LoVo (cell line): ENCODE data around the gene ACTL6A.
"Not testable (repeated sequence)": the region's sequence is repeated elsewhere in the genome, so short reads cannot be mapped to it uniquely, and the experiment has no call there.

Experiments
- DNase-seq: peaks from one replicate; pipeline ENCODE4 v3.0.0-alpha.2; 2016; ENCODE audit warnings: low spot score

Gene ACTL6A

DNA sequence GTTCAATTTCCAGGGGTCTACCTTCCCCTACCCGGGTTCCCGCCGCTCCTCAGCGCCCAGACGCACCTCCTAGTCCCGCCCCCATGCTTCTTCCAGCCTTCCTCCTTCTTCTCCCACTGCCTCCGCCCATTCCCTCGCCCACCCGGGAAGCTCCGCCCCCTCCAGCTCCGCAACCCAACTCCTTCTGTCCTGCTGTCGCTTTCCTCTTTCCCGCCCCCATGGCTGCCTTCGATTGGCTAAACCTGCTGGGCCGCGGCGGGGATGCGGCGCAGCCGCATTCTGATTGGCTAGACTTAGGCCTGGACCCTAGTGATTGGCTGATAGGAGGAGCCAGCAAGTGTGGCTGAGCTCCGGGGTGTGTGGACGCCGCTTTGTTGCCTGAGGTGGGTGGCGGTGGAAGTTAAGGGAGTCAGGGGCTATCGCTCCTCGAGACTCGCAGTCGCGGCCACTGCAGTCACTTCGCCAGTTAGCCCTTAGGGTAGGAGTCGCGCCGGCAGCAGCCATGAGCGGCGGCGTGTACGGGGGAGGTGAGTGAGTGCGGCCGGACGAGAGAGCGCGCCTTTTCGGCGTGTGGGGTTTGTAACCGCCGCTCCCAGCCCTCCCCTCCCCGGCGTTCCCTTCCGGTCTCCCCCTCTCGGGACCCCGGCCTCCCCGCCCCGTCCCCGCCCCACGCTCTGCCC, at the start of gene ACTL6A:
TSS of gene ACTL6A (plus strand) at position 336 of the 680 bp plus-strand sequence. CDS start at position 503, 167 bp downstream.
- peak; percentile 98 for DNase-seq

DNA sequence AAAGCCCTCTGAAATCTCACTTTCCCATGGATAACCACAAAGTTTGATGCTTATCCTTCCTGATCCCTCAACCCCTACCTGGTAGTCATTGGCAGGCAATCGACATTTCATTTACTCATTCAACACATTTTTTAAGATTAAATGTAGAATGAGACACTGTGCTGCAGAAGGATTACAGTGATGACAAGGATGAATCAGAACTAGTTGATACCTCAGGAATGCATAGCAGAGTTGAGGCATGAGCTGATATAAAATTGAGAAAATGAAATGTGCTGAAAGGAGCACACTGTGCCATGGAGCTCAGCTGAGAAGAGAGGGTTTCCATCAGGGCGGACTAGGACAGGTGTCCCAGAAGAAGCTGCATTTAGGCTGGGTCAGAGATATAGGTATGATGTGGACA, 48.9 kb upstream of the ACTL6A start:
- DNase-seq = no peak

DNA sequence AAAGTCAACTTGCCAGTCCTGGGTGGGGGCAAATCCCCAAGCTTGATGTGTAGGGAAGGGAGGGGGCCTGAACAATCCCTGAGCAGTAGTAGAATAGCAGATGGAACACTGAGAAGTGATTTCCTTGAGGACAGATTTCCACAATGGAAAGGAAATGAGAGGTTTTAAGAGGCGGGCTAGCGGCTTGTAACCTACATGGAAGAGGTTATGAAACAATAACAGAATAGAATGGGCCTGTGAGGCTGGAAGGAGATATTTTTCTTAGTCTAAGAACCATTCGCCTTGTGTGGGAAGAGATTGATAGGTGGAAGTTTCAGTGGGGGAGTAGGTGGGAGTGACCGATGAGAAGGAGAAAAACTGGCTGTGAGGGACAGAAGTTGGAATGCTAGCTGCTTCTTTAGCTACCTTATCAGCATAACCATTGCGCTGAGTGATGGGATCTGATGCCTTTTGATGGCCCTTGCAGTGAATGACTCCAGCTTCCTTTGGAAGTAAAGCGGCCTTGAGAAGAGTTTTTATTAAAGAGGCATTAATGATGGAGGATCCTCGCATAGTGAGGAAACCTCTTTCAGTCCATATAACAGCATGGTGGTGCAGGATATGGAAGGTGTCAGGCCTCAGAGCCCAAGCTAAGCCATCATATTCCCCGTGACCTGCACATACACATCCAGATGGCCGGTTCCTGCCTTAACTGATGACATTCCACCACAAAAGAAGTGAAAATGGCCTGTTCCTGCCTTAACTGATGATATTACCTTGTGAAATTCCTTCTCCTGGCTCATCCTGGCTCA, 46.1 kb upstream of the ACTL6A start:
- not testable (repeated sequence) for DNase-seq

DNA sequence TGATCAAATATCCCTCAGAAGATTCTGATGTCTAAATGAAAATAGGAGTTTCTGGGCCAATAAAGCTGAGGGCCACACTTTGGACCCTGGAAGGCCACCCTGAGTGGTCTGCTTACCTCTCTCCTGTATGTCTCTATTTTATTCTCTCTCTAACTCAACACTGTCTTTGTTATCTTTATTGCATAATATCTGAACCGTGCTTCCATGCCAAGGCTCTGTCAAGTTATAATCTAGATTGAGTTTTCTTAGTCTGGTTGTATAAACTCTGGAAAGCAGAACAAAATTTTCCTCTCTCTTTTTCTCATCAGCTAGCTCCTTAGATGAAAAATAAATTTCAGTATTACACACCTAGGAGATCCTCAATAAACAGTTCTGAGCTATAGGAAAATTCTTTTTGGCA, 36.2 kb upstream of the ACTL6A start:
- no peak for DNase-seq

DNA sequence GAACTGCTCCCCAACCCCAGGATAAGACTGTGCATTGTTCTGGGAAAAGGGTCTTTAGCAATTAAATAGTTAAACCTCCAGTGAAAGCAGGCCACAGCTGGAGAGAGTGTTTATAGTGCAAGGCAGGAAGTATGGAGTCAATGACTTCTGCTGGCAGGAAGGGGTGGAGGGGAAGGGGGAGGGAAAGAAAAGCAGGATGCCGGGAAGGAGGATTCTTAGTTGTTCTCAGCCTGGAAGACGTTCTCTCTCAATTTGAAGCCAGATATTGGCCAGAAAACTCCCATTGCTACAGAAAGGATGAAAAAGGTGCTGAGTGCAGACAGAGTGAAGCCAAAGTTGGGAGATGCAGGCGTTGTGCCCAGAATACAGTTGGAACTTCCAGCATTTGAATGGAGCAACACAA, 35.7 kb upstream of the ACTL6A start:
- no peak for DNase-seq

DNA sequence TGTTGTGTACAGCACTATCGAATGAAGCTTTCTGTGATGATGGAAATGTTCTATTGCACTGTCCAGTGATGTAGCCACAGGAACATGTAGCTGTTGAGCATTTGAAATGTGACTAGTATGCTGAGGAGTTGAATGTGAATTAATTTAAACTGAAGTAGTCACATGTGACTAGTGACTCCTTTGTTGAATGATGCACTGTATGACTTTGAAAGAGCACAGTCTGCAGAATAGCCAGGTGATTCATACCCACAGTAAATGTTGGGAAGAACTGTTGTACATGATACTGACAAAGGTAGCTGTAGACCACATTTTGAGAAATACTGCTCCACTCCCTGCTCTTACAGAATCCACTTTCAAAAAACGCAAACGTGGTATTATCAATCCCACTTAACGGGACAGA, 34.0 kb upstream of the ACTL6A start:
- no peak for DNase-seq

DNA sequence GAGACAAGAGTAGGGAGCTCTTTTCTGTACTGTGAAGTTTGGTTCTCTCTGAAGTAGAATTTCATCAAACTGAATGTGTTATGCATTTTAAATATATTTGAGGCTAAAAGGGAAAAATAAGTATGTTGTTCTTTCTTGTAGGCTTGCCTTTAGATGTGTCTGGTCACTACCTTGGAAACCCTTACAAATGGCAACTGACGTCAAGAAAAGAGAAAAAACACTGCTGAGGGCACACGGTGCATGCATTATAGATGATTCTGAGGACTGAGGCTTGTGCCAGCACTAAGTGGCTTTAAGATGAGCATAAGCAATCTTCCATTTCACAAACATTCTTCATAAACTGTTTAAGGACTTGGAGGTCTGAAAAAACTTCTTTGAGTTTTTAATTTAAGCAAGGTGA, 31.1 kb upstream of the ACTL6A start:
- no peak for DNase-seq

DNA sequence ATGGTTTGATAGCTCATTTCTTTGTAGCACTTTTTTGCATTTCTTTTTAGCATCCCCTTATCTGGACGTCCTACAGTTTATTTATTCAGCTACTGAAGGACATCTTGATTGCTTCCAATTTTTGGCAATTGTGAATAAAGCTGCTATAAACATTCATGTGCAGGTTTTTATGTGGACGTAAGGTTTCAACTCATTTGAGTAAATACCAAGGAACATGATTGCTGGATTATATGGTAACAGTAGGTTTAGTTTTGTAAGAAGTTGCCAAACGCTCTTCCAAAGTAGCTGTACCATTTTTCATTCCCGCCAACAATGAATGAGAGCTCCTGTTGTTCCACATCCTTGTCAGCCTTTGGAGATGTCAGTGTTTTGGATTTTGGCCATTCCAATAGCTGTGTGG, 29.5 kb upstream of the ACTL6A start:
- no peak for DNase-seq

DNA sequence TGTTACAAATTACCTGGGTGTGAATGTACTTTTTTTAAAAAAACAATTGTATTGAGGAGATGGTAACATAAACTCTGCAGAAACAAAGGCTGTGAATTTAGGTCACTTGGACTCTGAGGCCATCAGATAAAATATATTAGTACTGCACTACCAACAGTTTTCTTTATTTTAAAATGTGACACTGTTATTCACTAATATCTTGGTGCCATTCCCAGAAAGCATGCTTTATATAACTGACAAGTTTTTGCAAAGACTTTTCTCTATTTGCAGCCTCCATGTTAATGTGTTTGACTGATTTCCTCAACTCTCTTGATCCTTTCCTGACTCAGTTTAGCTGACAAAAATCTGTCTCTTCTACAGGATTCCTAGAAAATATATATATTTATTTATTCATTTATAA, 26.5 kb upstream of the ACTL6A start:
- DNase-seq = no peak

DNA sequence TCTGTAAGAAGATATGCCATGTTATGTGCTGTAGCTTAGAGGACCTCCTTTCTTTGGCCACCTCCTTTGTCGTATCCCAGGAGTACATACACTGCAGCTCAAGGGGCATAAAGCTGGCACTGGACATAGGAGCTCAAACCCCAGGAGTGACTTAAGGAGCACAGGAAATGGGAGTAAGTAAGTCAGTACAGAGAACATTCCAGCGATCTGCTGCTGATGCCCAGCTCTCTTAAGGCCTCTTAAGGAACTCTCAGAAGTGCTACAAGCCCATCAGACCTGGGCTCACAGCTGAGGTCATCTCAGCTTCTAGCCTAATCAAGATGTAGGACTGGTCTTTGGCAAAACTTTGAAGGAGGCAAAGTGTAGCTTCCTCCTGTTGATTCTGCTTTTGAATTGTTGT, 21.6 kb upstream of the ACTL6A start:
- no peak for DNase-seq

DNA sequence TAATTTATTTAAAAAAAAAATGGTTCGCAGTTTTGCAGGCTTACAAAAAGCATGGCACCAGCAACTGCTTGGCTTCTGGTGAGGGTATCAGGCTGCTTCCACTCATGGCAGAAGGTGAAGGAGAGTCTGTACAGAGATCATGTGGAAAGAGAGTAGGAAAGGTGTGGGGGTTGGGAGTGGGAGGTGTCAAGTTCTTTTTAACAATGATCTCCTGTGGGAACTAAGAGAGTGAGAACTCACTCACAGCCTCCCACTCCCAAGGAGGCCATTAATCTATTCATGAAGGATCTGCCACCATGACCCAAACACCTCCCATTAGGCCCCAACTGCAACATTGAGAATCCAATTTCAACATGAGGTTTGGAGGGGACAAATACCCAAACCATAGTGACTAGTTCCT, 21.1 kb upstream of the ACTL6A start:
- no peak for DNase-seq

DNA sequence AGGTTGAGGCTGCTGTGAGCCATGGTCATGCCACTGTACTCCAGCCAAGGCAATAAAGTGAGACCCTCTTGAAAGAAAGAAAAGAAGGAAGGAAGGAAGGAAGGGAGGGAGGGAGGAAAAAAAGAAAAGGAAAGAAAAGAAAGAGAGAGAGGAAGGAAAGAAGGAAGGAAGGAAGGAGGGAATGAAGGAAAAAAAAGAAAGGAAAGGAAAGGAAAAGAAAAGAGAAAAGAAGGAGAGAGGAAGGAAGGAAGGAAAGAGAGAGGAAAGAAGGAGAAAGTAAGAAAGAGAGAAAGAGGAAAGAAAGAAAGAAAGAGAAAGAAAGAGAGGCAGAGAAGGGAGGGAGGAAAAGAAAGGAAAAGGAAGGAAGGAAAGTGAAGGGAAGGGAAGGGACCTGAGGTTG, 20.4 kb upstream of the ACTL6A start:
- DNase-seq = no peak

DNA sequence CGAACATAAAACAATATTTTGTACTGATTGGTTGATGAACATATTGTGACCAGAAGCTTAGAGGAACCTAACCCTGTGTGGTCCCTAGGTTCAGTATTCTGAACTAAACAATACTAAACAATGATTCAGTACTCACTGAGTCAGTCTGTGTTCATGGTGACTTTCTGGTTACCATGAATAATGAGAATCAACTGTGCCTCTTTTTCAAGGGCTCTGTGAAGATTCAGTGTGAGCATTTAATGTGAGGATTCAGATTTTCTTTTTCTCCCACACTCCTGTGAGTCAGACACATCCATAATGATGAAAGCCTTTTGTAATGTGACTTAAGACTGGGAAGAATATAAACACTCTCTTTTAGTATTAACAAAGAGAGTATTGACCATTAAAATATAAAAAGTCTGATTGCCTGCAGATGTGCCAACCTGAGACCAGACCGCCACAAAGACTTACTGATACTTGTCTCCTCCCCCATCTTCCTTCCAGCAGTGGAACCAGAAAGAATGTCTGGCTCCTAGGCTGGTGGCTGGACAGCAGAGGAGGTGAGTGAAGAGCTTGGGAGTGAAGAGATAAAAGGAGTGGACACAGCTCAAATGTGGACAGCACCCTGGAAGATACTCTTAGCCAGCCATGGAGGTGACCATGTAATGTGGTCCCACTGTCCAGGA, 17.6 kb upstream of the ACTL6A start:
- no peak for DNase-seq

DNA sequence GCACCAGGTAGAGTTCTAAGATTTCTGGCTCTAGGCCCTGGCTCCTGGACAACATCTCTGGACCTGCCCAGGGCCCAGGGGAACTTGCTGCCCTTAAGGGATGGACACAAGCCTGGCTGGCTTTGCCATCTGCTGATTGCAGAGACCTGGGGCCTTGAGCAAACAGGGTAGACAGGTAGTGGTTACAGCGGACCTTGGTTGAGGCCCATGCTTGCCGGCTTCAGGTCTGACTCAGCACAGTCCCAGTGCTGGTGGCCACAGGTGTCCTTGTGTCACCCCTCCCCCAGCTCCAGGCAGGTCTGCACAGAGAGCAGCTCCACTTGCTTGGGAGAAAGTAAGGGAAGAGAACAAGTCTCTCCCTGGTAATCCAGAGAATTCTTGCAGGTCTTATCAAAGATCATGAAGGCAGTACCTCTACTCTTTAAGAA, 15.9 kb upstream of the ACTL6A start:
- no peak for DNase-seq

DNA sequence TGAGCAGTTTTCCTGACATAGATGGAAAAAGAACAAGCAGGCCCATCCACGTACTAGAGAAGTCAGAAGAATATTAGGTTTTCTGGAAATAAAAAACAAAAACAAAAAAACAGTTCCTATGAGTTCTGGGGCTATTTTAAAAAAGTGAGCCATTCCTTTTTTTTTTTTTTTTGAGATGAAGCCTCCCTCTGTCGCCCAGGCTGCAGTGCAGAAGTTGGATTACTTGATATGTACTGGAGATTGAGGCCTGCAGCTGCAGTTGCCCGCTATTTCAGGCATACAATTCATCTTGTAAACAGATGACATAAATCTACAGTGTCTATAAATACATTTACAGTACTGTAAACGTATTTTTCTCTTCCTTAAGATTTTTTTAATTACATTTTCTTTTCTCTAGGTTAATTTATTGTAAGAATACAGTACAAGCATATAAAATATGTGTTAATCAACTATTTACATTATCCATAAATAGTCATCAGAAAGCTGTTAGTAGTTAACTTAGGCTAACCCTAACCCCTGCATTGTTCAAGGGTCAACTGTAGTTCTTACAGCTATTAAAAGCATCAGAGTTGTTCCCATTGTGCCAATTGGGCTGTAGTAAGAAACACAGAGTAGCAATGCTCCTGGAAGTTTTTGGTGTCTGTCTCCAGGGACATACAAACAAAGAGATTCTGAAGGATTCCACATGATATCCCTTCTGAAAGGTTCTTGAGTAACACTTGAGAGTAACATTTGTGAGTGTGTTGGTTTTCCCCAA, 11.2 kb upstream of the ACTL6A start:
- DNase-seq = no peak

DNA sequence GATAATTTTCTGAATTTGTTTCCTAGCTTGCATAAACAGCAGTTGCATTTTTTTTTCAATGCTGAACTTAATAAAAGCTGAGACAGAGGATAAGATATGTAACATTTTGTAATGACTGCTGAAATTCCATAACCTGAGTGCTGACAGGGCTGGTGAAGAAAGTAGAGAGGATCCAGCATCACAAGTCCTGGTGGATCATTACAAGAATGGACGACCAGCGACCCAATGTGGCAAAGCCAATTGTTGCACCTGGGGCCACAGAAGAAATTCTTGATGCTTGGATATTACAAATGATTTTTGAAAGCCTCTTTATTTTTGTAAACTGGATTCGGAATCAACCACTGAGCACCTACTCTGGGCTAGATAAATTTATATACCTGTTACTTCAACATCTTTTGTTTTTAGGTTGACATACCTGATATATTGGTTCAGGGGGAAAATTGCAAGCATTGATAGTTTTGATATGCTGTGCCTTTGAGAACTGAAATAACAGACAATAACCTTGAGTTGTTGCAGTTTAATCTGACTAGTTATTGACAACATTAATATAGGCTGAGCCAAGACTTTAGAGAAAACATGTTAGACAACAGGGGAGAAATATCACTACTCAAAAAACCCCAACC, 3.9 kb upstream of the ACTL6A start:
- peak; percentile 57 for DNase-seq

DNA sequence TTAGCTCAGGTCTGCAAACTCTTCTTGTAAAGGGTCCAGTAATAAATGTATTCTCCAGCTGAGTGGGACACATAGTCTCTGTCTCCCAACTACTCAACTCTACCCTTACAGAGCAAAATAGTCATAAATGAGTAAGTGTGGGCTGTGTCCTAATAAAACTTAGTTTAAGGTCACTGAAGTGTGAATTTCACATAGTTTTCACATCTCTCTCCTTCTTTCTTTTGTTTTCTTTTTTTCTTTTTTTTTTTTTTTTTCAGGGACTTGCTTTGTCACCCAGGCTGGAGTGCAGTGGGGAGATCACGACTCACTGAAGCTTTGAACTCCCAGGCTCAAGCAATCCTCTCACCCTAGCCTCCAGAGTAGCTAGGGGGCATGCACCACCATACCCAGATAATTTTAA, 1.9 kb upstream of the ACTL6A start:
- no peak for DNase-seq

DNA sequence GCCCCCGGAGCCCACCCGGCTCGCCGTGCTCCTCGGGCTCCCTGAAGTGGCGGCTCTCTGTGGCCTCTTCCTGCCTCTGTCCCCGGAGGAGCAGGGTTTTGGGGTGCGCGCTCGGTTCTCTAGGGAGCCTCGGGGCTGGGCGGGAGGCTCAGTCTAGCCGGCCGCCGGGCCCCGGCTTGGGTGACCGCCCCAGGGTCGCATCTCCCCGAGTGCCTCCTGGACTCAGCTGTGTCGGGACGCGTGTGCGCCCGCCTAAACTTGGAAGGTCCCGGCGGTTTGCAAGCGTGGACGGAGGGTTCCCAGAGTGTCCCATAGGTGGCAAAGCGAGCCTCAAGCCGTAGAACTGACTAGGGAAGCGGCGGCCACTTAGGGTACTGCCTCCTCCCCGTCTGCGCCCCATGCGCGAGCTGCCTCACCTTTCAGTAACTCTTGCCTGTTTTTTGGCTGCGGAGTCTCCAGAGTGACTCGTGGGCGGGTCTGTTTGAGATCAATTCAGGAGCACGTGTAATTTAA, 601 bp downstream of the ACTL6A start:
- peak; percentile 77 for DNase-seq

DNA sequence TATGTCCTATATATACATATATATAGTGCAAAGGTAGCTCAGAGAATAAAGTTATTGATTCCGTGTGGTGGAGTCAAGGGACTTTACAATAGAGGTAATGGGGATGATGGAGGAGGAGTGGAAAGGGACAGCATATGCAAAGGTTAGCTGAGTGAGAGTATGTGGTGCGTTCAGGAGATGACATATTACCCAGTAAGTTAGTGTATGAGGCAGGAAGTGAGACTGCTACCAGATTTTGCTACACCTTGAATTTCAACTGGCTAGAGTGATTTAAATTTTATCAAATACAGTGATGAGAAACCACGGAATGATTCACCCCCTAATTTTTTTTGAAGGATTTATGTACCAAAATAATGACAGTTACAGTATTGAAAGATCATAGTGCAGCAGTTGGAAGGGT, 2.8 kb downstream of the ACTL6A start:
- no peak for DNase-seq

DNA sequence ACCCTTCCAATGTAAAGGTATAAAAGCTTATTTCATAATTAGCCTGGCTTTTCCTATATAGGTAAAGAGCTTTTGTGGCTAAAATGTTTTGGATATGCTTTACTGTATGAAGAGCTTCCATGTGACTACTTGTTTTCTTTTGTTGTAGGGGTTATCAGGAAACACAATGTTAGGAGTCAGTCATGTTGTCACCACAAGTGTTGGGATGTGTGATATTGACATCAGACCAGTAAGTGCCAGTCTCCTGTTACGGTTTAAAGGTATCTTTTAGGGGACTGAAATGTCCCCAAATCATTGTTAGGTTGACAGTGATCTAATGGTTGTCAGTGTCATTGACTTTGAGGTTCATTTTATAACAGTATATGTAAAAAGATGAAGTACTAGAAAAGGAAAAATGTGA, 18.3 kb downstream of the ACTL6A start:
- DNase-seq = no peak

DNA sequence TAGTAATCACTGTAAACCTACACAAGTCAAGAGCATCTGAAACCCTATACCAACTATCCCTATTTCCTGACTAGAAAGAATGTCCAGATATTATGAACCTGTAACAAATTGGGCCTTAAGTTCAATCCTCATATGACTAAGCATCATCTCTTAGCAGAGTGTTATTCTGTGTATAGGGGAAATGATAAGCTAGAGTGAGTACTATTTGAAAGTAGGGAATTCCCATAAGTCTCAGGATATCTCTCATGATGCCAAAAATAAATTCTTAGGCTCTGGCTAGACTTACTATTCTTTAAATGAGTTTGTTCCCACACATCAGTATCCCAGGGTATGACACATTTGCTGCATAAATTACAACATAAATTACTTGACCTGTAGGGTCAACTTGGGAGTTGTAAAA, 26.4 kb downstream of the ACTL6A start:
- no peak for DNase-seq

DNA sequence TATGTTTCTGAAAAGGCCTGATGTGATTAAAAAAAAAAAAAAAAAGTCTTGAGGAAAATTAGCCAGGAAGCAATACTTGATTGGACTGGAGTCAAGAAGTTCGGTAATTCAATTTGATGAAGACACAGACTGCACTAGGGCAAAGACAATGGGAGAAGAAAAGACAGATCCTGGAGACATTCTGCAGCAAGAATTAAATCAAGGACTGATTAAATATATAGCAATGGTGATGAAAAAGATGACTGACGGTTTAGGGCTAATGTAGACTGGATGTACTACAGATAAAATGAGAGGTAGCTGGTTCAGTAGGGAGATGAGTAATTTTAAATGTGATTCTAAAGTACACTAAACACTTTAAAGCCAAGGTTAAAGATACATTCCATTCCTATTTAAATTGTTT, 27.9 kb downstream of the ACTL6A start:
- DNase-seq = no peak
